HCT116 (cell line): ENCODE results near the gene IMMP2L. TPM values are rescaled to one million over a fixed set of nuclear protein-coding genes. Genes with fewer than 3 reads are reported as not detected.

Source experiments
- ATAC-seq: fragments of 200-7000 bp; cut with Tn5 transposase; 2 replicates; pipeline ENCODE4 v1.9.1; 2020; ENCODE audit warnings: mild to moderate bottlenecking, moderate library complexity
- BruUV-seq: library from RNA; stranded (reverse); fragments of 400-500 nt; replicated peaks from 2 replicates; lab custom pipeline; 2021; lab: Mats Ljungman, UMichigan
- CTCF ChIA-PET: fragments of 300-600 bp; sonication (Branson Sonifier 250); formaldehyde crosslinking; loops from one replicate; lab custom pipeline; 2021; ENCODE audit warnings: antibody characterized with exemption; lab: Charles Lee
- POLR2A ChIA-PET: fragments of 300-600, 350-600 bp; sonication (Branson Sonifier 250); formaldehyde crosslinking; loops from one replicate; lab custom pipeline; 2021; ENCODE audit warnings: antibody characterized with exemption; lab: Charles Lee
- RAD21 ChIA-PET, 2 experiments: fragments of 300-600 bp; sonication (Branson Sonifier 250); formaldehyde crosslinking; loops; one replicate each; lab custom pipeline; 2023; ENCODE audit warnings: low total read pairs in 2 of 2; ENCODE audit not compliant: uncharacterized antibody in 2 of 2, unreplicated experiment in 2 of 2, low non-redundant PET in 1 of 2; lab: Charles Lee
- DNase-seq: peaks from one replicate; pipeline ENCODE4 v3.0.0-alpha.2; 2010; ENCODE audit warnings: low read depth, low spot score
- H2AFZ ChIP-seq: fragments of 200-600 bp; shearing (Covaris generic), sonication (generic); 2 replicates; pipeline ENCODE4 v1.6.1; 2017; ENCODE audit warnings: low read depth, mixed run types, mixed read lengths, antibody characterized with exemption, low read length; ENCODE audit not compliant: poor library complexity, severe bottlenecking
- H3K27ac ChIP-seq: 2 replicates; pipeline ENCODE4 v1.5.1; 2012; ENCODE audit warnings: low read depth, low read length
- H3K27me3 ChIP-seq: fragments of 200-600 bp; sonication (generic); 2 replicates; pipeline ENCODE4 v1.6.1; 2016; ENCODE audit warnings: mixed run types, low read length, mixed read lengths; ENCODE audit not compliant: insufficient read depth
- H3K36me3 ChIP-seq, 2 experiments: fragments of 200-500 bp in 1 of 2; fragments of 200-600 bp in 1 of 2; sonication (Bioruptor generic) in 1 of 2; sonication (generic) in 1 of 2; 2 replicates each; pipeline versions ENCODE4 v1.5.1 to v1.6.1; 2014 to 2016; ENCODE audit warnings: low read length in 2 of 2, inconsistent platforms in 1 of 2, mixed read lengths in 1 of 2, mixed run types in 1 of 2; ENCODE audit not compliant: insufficient read depth in 2 of 2, control insufficient read depth in 1 of 2
- H3K4me1 ChIP-seq, 2 experiments: fragments of 200-600 bp in 1 of 2; sonication (generic) in 1 of 2; 2 replicates each; pipeline versions ENCODE4 v1.5.1 to v1.6.1; 2012 to 2017; ENCODE audit warnings: low read length in 2 of 2, inconsistent platforms in 1 of 2, mild to moderate bottlenecking in 1 of 2, mixed read lengths in 1 of 2, mixed run types in 1 of 2, moderate library complexity in 1 of 2; ENCODE audit not compliant: insufficient read depth in 2 of 2, control insufficient read depth in 1 of 2
- H3K4me2 ChIP-seq: fragments of 200-600 bp; sonication (generic); 2 replicates; pipeline ENCODE4 v1.6.1; 2017; ENCODE audit warnings: mixed run types, low read length, mixed read lengths
- H3K4me3 ChIP-seq, 2 experiments: fragments of 200-600 bp in 1 of 2; sonication (generic) in 1 of 2; replicated peaks in 1 of 2; 2 replicates each; pipeline ENCODE4 v1.5.1; 2011 to 2016; ENCODE audit warnings: low read length in 2 of 2, control low read depth in 1 of 2, low read depth in 1 of 2, mild to moderate bottlenecking in 1 of 2, mixed read lengths in 1 of 2, mixed run types in 1 of 2
- H3K79me2 ChIP-seq: fragments of 200-600 bp; sonication (generic); 2 replicates; pipeline ENCODE4 v1.6.1; 2017; ENCODE audit warnings: mild to moderate bottlenecking, mixed run types, low read length, moderate library complexity, mixed read lengths; ENCODE audit not compliant: insufficient read depth
- H3K9ac ChIP-seq: fragments of 200-600 bp; sonication (generic); 2 replicates; pipeline ENCODE4 v1.6.1; 2016; ENCODE audit warnings: low read length, mixed read lengths
- H3K9me2 ChIP-seq: fragments of 200-600 bp; sonication (generic), shearing (Covaris generic); 2 replicates; pipeline ENCODE4 v1.6.1; 2017; ENCODE audit warnings: mixed run types, mild to moderate bottlenecking, moderate library complexity; ENCODE audit not compliant: insufficient read depth
- H3K9me3 ChIP-seq, 2 experiments: fragments of 200-500 bp in 1 of 2; fragments of 200-600 bp in 1 of 2; sonication (Bioruptor generic) in 1 of 2; sonication (generic) in 1 of 2; 2 replicates each; pipeline ENCODE4 v1.6.1; 2014 to 2017; ENCODE audit warnings: low read length in 2 of 2, mixed read lengths in 2 of 2, inconsistent platforms in 1 of 2, low read depth in 1 of 2, mild to moderate bottlenecking in 1 of 2, mixed run types in 1 of 2, moderate library complexity in 1 of 2; ENCODE audit not compliant: control insufficient read depth in 1 of 2, insufficient read depth in 1 of 2
- H4K20me1 ChIP-seq: fragments of 200-600 bp; sonication (generic), shearing (Covaris generic); 2 replicates; pipeline ENCODE4 v1.6.1; 2017; ENCODE audit warnings: mixed run types, mild to moderate bottlenecking, moderate library complexity; ENCODE audit not compliant: insufficient read depth
- EGR1 ChIP-seq: IDR thresholded peaks from 2 replicates; pipeline ENCODE4 v1.6.1; 2012; ENCODE audit warnings: low read depth
- EZH2phosphoT487 ChIP-seq: fragments of 200-600 bp; IDR thresholded peaks from 2 replicates; pipeline ENCODE4 v1.6.1; 2018; ENCODE audit warnings: antibody characterized with exemption, borderline replicate concordance
- POLR2A ChIP-seq: IDR thresholded peaks from 2 replicates; pipeline ENCODE4 v1.7.0; 2011; ENCODE audit warnings: borderline replicate concordance; ENCODE audit not compliant: insufficient read depth, insufficient read length; ENCODE audit errors: extremely low read depth
- RAD21 ChIP-seq: IDR thresholded peaks from 2 replicates; pipeline ENCODE4 v1.6.1; 2012; ENCODE audit warnings: low read depth, mild to moderate bottlenecking
- YY1 ChIP-seq: IDR thresholded peaks from 2 replicates; pipeline ENCODE4 v1.6.1; 2011; ENCODE audit warnings: low read length, low read depth, moderate library complexity, mild to moderate bottlenecking; ENCODE audit not compliant: insufficient replicate concordance; ENCODE audit errors: extremely low read depth
- intact Hi-C: fragments of 100-400 bp; cut with micrococcal nuclease; formaldehyde crosslinking; loops from 2 replicates; pipeline ENCODE4 v1.10.0; 2022
- total RNA-seq: library from RNA; stranded (reverse); gene quantifications from one replicate; pipeline ENCODE4 v1.2.1, GENCODE V29; 2021; ENCODE audit not compliant: unreplicated experiment
- TF ChIP-seq, protein P1 (sequence below), 3 experiments: fragments of 200-600 bp in 1 of 3; sonication (generic) in 1 of 3; IDR thresholded peaks in 2 of 3; conservative IDR thresholded peaks in 1 of 3; 2 replicates each; pipeline ENCODE4 v1.5.1; 2012 to 2017; ENCODE audit warnings: low read depth in 2 of 3, low read length in 2 of 3, antibody characterized with exemption in 1 of 3, borderline replicate concordance in 1 of 3, control low read depth in 1 of 3, mild to moderate bottlenecking in 1 of 3, mixed read lengths in 1 of 3, mixed run types in 1 of 3, moderate library complexity in 1 of 3; ENCODE audit not compliant: insufficient read depth in 1 of 3
- TF ChIP-seq, protein P2 (sequence below): IDR thresholded peaks from 2 replicates; pipeline ENCODE4 v1.6.1; 2012

The IMMP2L gene
- total RNA-seq, 1 experiment from 2014 or later, result 21.1 TPM

- RAD21 ChIA-PET, result no interaction called here
- Histone ChIP-seq H4K20me1 (no peaks in the 10 kb centered on the region), H3K9ac (no peak overlapping the region), H3K27me3 (no peaks in the 10 kb centered on the region), H3K36me3 (no peaks in the 10 kb centered on the region), H3K4me1 (no peaks in the 10 kb centered on the region), H3K27ac (no peak overlapping the region), H3K79me2 (no peaks in the 10 kb centered on the region), H3K9me3 (no peaks in the 10 kb centered on the region), H3K4me3 (no peak overlapping the region), H3K4me2 (no peak overlapping the region), H3K9me2 (no peaks in the 10 kb centered on the region; the same call in 1 of the 2 replicates), H2AFZ (no peak overlapping the region)
- BruUV-seq, result no TSS peak
- CTCF ChIA-PET, result no interaction called here
- DNase-seq, result no peak
- POLR2A ChIA-PET, result no interaction called here
- intact Hi-C loops, result loop anchor here (5.0 kb wide), 2 partner anchors 158 to 408 kb away; no protein-coding TSS in a partner anchor
- peak; percentile 38 for TF ChIP-seq RAD21
- TF ChIP-seq, protein P1, sequence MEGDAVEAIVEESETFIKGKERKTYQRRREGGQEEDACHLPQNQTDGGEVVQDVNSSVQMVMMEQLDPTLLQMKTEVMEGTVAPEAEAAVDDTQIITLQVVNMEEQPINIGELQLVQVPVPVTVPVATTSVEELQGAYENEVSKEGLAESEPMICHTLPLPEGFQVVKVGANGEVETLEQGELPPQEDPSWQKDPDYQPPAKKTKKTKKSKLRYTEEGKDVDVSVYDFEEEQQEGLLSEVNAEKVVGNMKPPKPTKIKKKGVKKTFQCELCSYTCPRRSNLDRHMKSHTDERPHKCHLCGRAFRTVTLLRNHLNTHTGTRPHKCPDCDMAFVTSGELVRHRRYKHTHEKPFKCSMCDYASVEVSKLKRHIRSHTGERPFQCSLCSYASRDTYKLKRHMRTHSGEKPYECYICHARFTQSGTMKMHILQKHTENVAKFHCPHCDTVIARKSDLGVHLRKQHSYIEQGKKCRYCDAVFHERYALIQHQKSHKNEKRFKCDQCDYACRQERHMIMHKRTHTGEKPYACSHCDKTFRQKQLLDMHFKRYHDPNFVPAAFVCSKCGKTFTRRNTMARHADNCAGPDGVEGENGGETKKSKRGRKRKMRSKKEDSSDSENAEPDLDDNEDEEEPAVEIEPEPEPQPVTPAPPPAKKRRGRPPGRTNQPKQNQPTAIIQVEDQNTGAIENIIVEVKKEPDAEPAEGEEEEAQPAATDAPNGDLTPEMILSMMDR (IDR thresholded peaks at IDR 0.05 in 2 of 3, conservative IDR thresholded peaks at IDR 0.05 in 1 of 3; ENCODE audit: borderline replicate concordance in 1 of 3, insufficient read depth in 1 of 3, low read depth in 2 of 3, low read length in 2 of 3), result 0 out of 6 replicates have a peak, but pooled peaks of 1 of the 3 experiments have one; percentile 6
- TF ChIP-seq YY1, result no peak
- ATAC-seq, result no peak
Observed at GRCh38 chr7:111329367-111330234, 232.7 kb downstream of the IMMP2L start.

- ChIA-PET POLR2A (no interaction called here), RAD21 (no interaction called here), CTCF (no interaction called here)
- Histone ChIP-seq H3K4me2 (no peak overlapping the region), H3K27ac (no peak overlapping the region), H4K20me1 (no peaks in the 10 kb centered on the region; the same call in 1 of the 2 replicates), H3K27me3 (no peaks in the 10 kb centered on the region), H2AFZ (no peak overlapping the region), H3K4me3 (no peak overlapping the region), H3K9me2 (no peaks in the 10 kb centered on the region; the same call in 1 of the 2 replicates), H3K4me1 (no peaks in the 10 kb centered on the region), H3K9me3 (no peaks in the 10 kb centered on the region), H3K9ac (no peak overlapping the region), H3K79me2 (no peaks in the 10 kb centered on the region), H3K36me3 (no peaks in the 10 kb centered on the region)
- ATAC-seq (no peak), DNase-seq (no peak)
- intact Hi-C loops, result loop anchor here (5.0 kb wide), 1 partner anchor 409 kb away; no protein-coding TSS in a partner anchor
- TF ChIP-seq, protein P1 (IDR thresholded peaks at IDR 0.05 in 2 of 3, conservative IDR thresholded peaks at IDR 0.05 in 1 of 3; ENCODE audit: borderline replicate concordance in 1 of 3, insufficient read depth in 1 of 3, low read depth in 2 of 3, low read length in 2 of 3), result no peak
- TF ChIP-seq POLR2A (no peak), RAD21 (no peak), EGR1 (no peak), EZH2phosphoT487 (no peak)
- TF ChIP-seq, protein P2, sequence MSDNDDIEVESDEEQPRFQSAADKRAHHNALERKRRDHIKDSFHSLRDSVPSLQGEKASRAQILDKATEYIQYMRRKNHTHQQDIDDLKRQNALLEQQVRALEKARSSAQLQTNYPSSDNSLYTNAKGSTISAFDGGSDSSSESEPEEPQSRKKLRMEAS, result no peak
- no TSS peak for BruUV-seq
Observed at GRCh38 chr7:111328487-111328886, 233.8 kb downstream of the IMMP2L start.
